Measurements from ENCODE around the gene SPTB.

Gene SPTB

DNA sequence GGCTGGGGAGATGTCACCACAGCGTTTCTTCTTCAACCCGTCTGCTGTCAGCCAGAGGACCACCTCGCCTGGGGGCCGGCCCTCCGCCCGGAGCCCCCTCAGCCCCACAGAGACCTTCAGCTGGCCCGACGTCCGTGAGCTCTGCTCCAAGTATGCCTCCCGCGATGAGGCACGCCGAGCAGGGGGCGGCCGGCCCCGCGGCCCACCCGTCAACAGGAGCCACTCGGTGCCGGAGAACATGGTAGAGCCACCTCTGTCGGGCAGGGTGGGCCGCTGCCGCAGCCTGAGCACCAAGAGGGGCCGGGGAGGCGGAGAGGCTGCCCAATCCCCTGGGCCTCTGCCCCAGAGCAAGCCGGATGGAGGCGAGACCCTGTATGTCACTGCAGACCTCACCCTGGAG lies 136.6 kb downstream of the SPTB start:
- DNase-seq = no peak

DNA sequence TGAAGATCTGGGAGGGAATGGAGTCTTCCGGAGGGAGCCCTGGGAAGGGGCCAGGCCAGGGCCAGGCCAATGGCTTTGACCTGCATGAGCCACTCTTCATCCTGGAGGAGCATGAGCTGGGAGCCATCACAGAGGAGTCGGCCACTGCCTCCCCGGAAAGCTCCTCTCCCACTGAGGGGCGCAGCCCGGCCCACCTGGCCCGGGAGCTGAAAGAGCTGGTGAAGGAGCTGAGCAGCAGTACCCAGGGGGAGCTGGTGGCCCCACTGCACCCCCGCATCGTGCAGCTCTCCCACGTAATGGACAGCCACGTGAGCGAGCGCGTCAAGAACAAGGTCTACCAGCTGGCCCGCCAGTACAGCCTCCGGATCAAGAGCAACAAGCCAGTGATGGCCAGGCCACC lies 137.7 kb downstream of the SPTB start:
- DNase-seq = no peak

DNA sequence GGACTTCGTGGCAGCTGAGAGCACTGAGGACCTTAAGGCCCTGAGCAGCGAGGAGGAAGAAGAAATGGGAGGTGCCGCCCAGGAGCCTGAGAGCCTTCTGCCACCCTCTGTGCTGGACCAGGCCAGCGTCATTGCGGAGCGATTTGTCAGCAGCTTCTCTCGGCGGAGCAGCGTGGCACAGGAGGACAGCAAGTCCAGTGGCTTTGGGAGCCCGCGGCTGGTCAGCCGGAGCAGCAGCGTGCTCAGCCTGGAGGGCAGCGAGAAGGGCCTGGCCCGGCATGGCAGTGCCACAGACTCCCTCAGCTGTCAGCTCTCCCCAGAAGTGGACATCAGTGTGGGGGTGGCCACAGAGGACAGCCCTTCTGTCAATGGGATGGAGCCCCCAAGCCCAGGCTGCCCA lies 138.5 kb downstream of the SPTB start:
- DNase-seq = no peak

DNA sequence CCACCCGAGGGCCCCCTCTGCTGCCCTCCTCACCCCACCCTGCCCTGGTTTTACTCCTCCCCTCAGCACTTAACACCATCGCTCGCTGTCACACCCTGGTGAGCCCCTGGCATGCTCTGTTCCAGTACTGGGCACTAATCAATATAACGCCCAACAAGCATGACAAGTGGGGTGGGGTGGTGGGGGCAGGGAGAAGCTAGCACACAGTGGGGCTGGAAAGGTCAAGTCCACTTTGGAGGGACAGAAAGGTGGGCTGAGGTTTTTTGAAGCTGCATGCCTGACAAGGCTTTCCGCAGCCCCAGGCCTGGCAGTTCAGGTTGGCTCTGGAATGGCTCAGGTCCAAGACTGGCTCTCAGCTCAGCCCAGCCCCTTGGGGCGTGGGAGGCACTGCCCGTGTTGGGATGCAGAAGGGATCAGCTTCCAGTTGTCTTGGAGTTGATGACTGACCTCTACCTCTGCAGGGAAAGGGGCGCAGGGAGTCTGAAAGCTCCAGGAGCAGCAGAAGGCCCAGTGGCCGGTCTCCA lies 141.4 kb downstream of the SPTB start:
- DNase-seq = no peak

DNA sequence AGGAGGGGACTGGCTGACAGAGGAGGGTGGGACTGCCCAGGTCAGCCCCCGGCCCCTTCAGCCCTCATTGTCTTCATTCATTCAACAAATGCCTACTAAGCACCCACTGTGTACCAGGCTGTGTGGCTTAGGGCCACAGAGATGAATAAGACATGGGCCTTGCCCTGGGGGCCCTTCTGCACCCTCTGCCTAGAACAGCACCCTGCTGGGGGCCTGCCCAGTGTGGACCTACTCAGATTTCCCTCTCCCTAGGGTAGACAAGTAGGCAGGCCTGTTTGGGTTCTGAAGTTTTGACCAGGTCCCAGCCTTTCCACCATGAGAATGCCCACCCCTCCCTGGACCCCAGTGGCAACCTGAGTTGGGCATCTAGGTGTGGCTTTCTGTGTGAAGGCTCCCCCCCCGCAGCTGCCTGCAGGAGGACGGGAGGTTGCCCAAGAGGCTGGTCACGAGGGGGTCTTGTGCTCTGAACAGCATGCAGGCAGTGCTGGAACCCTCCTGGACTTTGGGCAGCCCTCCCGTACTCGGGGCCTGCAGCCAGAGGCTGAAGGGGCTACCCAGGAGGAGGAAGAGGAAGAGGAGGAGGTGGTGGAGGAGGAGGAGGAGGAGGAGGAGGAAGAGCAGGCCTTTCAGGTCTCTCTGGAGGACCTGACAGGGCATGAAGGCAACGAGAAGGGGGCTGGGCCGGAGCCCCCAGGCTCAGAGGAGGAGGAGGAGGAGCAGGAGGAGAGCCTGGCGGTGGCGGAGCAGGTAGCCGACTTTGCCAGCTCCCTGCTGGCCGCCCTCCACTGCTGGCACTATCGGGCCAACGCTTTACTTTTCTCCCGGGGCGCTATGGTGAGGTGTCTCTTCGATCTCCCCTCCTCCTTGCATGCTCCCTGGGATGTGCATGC lies 142.1 kb downstream of the SPTB start:
- DNase-seq = no peak

DNA sequence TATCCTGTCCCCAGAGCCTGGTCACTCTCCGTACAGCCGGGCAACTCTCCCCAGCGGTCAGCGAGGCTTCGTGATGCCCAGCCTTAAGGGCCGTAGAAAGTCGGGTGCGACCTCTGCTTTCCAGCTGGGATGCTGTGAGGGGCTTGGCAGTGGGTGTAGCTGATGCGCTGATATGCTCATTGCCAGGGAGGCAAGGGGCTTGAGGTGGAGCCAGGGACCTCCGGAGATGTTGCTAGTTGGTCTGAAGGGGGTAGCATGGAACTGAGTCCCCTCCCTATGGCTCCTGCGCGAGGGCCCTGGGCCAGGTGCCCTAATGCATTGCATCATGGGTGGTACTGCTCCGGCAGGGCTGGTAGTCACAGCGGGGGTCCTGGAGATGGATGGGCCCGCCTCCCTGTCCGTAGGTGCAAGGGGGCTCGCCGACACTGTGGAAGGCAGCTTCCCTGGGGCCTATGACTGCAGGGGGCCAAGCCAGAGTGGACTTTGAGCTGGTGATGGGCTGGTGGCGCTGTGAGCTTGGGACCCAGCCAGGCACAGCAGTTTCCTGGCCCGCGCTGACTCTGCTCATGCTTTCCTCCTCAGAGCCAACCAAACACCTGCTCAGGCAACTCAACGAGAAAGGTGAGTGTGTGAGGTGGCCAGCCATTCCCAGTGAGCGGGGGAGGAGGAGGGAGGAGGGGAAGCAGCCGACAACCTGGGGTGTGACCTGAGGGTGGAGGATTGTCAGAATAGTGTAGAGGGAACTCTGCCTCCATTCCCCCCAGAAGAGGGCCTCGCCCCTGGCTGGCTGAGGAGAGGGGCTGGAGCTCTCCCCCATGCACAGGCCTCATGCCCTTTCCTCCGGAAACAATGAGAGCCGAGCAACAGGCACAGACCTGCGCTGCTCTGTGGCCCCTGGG lies 143.2 kb downstream of the SPTB start:
- DNase-seq = peak; percentile 25

DNA sequence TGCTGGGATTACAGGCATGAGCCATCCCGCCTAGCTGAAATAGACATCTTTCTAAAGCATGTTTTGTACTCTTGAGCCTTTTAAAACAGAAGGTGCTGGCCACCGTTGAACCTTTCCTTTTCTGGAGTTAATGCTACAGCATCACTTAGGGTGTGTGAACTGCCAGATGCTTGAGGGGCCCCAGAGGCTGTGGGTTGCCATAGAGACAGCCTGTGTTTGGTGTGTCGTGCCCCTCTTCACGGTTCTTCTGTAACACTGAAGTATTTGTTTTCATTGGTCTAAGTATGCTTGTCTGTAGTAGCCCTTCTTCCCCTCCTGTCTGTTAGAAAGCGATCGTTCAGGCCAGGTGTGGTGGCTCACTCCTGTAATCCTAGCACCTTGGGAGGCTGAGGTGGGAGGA lies 144.7 kb downstream of the SPTB start:
- no peak for DNase-seq

- no peak for DNase-seq
These were observed 145.8 kb downstream of the SPTB start for GRCh38 chr14:64733899-64734298.

- DNase-seq = no peak
These were observed 146.4 kb downstream of the SPTB start for GRCh38 chr14:64733321-64733720.

- no peak for DNase-seq
These were observed 147.1 kb downstream of the SPTB start for GRCh38 chr14:64732536-64733120.

DNA sequence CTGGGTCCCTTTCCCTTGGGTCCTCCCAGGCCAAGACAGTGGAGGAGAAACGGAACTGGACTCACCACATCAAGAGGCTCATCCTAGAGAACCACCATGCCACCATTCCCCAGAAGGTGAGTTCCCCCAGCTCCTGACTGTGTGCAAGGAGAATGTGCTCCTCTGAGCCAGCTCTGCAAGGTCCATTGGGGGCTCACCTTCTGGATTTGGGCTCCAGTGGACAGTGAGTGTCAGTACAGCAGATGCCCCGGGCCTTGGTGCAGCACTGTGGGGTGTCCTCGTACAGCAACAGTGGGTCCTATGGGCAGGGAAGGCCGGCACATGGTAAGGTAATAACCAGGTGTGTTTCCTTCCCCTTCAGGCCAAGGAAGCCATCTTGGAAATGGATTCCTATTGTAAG lies 147.6 kb downstream of the SPTB start:
- no peak for DNase-seq

- no peak for DNase-seq
These were observed 148.5 kb downstream of the SPTB start for GRCh38 chr14:64731141-64731581.

- DNase-seq = no peak
These were observed 149.0 kb downstream of the SPTB start for GRCh38 chr14:64730681-64731080.

GRCh38 chr14:64730061-64730440 lies 149.7 kb downstream of the SPTB start:
- DNase-seq = no peak

DNA sequence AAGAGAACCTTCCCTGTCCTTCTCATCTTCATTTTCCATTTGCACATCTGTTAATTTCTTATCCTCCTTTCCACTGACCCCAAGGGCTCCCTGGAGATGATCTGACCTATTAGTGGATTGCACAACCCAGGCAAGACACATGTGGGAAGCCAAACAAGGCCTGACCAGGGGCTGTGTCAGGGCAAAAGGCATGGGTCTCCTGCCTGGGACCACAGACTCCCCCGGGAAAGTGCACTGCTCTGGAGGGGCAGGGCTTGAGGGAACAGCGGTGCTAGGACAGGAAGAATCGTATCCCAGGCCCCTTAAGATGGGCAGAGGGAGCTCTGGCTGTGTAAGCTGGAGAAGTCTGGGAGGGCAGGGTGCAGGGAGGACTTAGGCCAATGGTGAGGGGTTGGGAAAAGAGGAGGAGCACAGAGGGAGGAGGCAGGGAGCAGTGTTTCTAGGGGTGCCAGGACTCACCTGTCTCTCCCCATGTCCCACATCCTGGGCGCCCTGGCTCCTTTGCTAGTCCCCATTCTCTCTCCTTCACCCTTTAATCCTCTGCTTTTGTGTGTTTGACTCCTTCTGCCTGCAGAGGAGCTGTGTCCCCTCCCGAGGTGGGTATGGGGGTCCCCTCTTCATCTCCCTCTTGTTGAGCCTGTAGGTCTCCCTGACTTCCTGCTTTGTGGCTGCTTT lies 150.2 kb downstream of the SPTB start:
- no peak for DNase-seq

DNA sequence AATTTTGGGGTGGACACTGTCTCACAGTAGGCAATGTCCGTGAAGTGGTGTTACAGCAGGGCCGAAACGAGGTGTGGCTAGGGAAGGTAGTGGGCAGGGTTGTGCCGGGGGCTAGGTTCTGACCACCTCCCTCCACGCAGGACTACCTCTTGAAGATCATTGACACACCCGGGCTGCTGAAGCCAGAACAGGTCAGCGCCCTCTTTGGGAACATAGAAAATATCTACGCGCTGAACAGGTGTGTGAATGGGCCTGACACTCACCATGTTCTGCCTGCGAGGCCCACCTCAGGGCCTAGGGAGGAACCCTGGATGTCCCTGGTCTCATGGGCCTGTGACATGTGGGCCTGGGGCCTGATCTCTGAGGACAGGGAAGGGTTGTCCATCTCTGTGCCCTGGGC lies 150.9 kb downstream of the SPTB start:
- no peak for DNase-seq

DNA sequence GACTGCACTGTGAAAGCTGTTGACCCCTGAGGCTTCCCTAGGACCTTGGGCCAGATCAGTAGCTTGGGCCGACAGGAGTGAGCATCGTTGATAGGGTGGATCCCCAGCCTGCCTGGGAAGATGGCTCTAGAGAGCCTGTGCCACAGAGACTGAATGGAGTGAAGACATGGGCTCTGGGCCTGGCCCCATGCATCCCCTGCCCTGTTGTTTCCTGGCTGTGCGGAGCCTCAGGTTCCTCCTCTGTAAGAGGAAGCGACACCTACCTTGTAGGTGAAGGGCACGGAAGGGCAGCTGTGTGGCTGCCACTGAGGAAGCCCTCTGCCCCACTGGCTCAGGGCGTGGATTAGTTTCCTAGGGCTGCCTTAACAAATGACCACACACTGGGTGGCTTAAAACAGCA lies 151.6 kb downstream of the SPTB start:
- DNase-seq = no peak

- no peak for DNase-seq
These were observed 152.1 kb downstream of the SPTB start for GRCh38 chr14:64727551-64728071.

GRCh38 chr14:64726585-64726890 lies 153.2 kb downstream of the SPTB start:
- DNase-seq = peak; percentile 82

GRCh38 chr14:64725879-64726584 lies 153.7 kb downstream of the SPTB start:
- DNase-seq = peak; percentile 27

- peak; percentile 92 for DNase-seq
These were observed 154.4 kb downstream of the SPTB start for GRCh38 chr14:64725261-64725815.

DNA sequence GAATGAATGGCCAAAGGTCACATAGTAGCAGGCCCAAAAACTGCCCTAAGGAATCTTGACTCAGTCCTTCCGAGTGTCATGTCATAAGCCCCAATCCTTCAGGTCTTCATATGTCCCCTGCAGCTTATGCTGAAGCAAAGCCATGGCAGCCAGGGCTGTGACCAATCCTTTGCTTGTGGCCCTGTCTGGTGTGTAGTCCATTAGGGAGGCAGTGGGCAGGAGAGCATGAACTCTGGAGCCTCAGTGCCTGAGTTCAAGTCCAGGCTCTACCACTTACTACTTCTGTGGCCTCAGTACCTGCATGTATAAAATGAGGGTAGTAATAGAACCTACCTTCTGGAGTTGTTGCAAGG lies 155.2 kb downstream of the SPTB start:
- peak; percentile 9 for DNase-seq
